ENCODE measurements around the gene RNF212.

Gene RNF212

GRCh38 chr4:1115528-1116293, 2.3 kb upstream of the RNF212 start:
- DNase-seq = no peak

DNA sequence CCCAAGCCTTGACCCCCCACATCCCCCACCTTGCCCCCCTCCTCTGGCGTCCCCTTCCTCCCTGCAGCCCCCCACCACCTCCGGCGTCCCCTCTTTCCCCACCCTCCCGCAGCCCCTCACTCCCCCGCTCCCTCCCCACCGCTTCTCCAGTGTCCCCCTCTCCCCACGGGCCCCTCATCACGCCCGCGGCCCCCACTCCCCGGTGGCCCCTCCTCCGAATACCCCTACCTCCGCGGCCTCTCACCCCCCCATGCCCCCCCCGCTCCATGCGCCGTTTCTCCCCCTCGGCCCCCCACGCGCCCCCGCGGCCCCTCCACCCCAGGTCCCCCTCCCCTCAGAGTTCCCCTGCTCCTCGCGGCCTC, 562 bp downstream of the RNF212 start:
- no peak for DNase-seq

DNA sequence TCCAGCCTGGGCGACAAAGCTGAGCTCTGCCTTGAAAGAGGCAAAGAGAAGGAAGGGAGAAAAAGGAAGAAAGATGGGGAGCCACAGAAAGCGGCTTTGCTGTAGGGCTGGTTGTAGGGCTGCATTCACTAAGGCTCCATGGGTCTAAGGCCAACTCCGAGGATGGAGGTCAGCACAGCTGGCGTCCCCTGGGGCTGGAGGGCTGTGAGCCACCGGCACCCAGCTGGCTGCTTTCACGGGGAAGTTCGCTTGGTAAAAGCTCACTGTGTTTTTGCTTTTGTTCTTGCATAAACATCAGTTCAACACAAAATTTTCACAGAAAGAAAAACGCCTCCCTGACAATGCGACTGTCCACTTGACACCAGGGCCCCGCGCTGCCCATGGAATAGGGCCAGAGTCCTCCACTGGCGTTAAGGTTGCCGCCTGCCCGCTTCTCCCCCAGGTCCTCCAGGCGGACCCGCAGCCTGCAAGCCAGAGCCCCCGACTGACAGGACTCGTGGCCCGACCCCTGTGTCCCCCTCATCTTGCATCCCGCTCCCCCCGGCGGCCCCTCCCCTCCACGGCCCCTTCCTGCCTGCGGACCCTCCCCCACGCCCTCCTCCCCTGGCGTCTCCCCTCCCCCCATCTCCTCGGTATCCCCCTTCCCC, 1.1 kb downstream of the RNF212 start:
- no peak for DNase-seq

DNA sequence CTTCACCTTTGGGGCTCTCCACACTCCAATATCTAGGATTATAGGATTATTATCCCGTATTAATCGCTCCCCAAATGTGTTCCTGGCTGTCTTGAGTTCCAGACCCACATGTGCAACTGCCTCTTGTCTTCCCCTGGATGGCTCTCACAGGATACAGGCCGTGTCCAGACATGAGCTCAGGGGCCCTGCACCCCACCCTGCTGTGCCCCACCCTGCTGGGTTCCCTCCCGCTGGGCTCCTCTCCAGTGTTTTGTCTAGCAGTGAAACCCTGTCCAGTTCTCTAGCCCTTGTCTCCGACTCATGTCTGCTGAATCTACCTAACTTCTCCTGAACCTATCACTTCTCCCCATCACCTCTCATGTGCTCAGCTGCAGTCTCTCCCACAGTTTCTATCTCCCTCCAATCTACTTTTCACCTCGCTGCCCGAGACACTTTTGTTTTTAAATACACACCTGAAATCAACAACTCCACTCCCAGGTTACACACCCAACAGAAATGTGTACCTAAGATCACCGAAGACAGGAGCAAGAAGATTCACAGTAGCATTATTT, 2.0 kb downstream of the RNF212 start:
- no peak for DNase-seq

DNA sequence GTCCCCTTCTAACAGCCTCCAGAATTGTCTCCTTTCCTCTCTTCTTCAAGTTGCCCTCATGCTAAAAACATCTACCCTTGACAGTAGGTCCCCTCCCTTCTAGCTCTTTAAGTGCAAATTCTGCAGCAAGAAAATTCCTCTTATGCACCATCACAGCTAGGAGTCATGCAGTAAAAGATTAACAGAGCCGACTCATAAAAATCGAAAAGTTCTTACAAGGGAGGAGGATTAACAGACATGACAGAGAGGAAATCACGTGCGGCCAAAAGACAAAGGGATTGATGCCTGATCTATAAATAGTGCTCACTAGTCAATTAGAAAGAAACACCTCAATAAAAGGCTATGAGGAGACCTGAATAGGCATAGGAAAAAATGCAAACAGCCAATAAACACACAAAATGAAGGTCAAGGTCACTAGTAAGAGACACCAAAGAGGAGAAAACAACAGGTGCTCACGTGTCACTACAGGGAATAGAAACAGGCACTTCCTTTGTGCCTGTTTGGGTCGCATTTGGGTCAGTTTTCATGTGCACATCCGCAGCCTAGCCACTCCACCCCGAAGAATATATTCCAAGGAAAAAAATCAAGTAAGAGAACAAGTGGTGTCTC, 3.4 kb downstream of the RNF212 start:
- DNase-seq = no peak

DNA sequence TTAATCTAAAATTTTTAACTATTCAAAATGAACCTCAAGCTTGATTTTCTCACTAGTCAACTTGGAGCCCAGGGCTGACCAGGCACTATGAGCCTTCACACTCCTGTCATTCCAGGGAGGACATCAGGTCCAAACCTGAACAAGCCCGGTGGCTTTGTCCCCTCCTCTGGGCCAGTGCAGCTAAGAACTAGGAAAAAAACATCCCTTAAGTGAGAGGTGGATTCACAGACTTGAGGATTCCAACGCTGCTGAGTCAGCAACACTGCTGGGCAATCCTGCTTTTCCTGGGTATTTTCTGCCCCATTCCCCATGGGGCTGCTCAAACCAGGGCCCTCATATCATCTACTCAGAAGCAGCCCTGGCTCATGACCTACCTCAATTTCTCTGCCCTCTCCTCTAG, 4.0 kb downstream of the RNF212 start:
- DNase-seq = no peak

- DNase-seq = no peak
Measured at GRCh38 chr4:1105662-1106061, 7.7 kb downstream of the RNF212 start.

- DNase-seq = no peak
Measured at GRCh38 chr4:1105067-1105466, 8.3 kb downstream of the RNF212 start.

DNA sequence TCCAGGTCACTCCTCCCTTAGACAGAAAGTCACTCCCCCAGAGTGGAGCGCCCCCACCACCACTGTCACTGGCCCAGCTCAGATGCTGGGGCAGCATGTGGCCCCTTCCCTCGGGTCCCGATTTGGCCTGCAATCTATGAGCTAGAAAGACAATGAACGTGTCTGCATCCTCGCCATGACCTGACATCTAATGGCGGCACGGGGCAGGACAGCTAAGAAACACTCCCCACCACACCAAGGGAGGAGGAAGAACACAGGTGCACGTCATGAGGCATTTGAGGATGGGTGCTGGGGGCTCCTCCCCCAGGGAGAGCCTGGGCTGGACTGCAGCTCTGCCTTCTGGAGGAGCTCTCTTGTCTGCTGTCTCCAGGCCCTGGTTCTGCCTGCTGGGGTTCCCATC, 8.7 kb downstream of the RNF212 start:
- DNase-seq = no peak

DNA sequence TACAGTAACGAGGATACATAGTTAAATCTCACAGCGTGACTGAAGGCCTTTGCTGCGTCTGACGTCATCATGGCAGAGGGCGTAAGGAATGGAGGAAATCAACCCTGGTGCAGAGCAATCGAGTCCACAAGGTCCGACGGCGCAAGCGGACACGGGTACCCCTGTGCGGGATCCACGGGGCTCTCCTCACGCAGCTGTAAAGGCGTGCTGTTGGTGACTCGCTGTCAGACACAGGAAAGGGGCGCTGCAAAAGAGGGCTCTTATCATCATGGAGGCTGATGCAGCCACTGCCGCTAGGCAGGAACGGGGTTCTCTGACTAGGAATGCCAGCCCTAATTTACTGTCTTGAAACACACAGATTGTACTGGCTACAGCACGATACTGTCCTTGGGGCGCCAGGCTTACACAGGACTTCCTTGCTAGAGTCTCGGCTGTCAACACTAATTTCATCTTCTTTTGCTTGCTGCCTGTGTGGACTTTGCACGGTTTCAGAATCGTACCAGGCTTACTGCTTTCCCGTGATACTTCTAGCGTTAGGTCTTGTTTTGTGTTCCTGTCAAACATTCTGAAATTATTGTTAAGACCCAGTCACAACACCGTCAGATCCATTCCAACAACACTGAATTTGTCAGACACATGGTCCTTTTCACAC, 13.6 kb downstream of the RNF212 start:
- no peak for DNase-seq

- no peak for DNase-seq
Measured at GRCh38 chr4:1099270-1099669, 14.1 kb downstream of the RNF212 start.

GRCh38 chr4:1098311-1098925, 14.9 kb downstream of the RNF212 start:
- no peak for DNase-seq

- no peak for DNase-seq
Measured at GRCh38 chr4:1097553-1097952, 15.8 kb downstream of the RNF212 start.

- DNase-seq = no peak
Measured at GRCh38 chr4:1096841-1097240, 16.5 kb downstream of the RNF212 start.

DNA sequence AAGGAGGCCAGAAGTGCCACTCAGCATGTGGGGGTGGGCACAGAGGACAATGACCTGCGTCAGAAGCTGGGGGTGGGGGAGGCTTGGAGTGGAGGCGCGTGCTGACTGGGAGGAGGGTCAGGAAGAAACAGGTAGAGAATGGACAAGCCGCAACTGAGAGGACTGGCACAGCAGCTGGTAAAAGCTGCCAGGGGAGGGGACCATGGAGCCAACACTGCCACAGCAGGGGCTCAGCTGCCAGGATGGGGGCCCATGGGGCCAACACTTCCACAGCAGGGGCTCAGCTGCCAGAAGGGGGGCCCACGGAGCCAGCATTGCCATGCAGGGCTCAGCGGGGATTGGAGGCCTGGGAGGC, 19.1 kb downstream of the RNF212 start:
- no peak for DNase-seq

DNA sequence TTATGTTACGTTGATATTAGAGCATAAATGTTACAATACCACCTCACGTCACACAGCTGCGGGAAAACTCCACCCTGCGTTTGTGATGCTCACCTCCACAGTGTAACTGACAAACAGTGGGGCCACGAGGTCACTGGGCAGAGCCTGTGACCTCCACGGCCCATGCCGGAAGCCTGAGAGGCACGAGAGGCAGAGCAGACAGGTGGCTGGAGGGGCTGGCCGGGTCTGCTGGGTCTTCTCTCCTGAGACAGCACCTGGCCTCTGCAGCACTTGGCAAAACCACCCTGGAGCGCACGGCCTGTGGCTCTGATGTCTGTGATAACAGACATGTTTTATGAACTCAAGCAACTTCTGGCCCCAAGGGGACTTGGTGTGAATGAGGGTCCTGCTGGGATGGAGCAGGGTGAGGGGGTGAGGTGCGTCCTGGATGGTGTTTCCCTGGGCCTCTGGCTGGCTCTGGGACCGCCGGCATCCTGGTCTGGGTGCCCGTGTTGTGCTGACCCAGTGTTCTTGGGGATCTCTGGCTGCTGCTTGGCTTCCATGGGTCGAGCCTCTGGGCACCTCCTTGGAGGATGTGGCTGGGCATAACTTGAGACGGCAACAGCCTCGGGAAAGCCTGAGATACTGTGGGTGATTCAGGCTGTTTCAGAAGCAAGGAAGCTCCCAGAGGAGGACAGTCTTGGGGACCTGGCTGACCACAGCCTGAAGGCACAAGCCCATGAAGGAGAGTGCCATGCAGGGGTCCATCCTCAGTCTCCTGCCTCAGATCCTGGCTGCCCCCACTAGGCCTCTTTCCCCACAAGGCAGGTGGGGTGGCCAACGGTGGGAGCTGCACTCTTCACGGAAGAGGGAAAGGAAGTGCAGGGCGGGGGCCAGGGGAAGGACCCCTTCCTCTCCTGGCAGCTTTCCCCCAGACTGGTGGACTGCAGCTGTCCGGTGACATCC, 19.7 kb downstream of the RNF212 start:
- no peak for DNase-seq

GRCh38 chr4:1092983-1093361, 20.4 kb downstream of the RNF212 start:
- DNase-seq = no peak

DNA sequence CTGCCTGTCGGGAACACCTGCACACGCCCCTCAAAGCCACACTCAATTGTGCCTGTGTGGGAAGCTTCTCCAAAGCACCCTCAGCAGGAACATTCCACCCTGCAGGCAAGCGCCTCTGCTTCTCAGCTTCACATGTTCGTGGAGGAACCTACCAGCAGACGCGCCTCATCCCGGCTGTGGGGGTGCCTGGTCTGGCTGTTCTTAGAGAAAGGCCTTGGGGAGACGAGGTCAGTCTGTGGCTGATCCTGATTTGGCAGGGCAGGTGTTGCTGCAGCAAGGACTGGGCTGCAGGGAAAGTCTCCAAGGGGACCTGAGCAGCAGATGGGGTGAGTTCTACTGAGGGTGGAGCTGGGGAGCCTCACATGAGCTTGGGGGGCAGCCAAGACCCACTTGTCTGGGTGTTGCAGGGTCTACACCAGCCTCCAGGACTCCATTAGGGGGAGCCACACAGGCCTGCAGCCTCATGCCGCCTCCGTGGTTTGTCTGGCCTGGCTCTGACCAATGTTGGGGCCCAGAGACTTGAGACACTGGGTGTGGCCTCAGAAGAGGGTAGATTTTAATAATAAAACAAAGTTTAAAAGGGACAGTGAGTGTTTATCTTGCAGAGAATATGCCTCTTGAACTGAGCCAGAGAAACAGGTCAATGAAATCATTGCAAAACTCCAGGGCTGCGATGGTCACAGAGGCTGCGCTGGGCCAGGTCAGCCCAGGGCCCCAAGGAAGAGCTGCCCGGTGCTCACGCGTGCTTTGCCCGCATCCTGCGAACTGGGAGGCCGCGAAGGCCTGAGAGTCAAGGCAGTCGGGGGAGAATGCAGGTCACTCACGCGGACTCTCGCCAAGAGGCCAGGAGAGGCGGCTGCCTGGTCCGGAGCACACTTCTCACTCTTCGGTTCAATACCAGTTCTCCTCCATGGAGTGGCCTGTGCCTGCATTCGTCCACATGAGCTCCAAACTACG, 21.1 kb downstream of the RNF212 start:
- DNase-seq = no peak

GRCh38 chr4:1091561-1091995, 21.8 kb downstream of the RNF212 start:
- no peak for DNase-seq
